Neural progenitor cell (in vitro differentiated cells): ENCODE measurements around the gene CACNA1C.

ENCODE experiments used
- CTCF ChIP-seq: fragments of 200-600 bp; sonication (generic); IDR thresholded peaks from 2 replicates; pipeline ENCODE4 v1.5.1; 2017; ENCODE audit warnings: antibody characterized with exemption, mild to moderate bottlenecking
- EZH2 ChIP-seq: fragments of 200-600 bp; sonication (generic); IDR thresholded peaks from 2 replicates; pipeline ENCODE4 v1.6.1; 2017; ENCODE audit warnings: antibody characterized with exemption, mild to moderate bottlenecking, moderate library complexity

DNA sequence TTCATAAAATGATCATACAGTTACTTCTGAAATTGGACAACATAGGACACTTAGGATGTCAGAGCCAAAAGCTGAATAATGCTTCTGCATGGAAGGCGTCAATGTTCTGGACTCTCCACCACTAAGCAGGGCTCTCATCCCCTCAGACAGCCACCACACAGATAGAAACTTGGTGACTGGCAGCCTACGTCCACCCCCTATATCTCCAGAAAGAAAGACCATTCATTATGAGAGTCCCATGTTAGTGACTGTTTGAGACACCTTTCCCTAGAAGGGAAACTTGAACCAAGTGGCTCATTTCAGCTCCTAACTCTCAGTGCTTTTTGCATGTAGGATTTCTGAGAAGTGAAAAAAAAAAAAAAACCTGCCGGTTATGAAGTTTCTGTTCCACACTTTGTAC is 491.0 kb downstream of the CACNA1C start:
- TF ChIP-seq CTCF (no peak), EZH2 (no peak)
